SJSA1 (cell line): Measurements from ENCODE around the gene SMURF1. TPM values are rescaled to one million over a fixed set of nuclear protein-coding genes. Genes with fewer than 3 reads are reported as not detected.
"Not testable (repeated sequence)": the region's sequence is repeated elsewhere in the genome, so short reads cannot be mapped to it uniquely, and the experiment has no call there.

ENCODE experiments used
- DNase-seq, 2 experiments: peaks; one replicate each; pipeline ENCODE4 v3.0.0-alpha.2; 2015 to 2020; ENCODE audit warnings: low spot score in 2 of 2, low read depth in 1 of 2
- H3K27ac ChIP-seq: fragments of 250-450 bp; sonication (Bioruptor Pico); 2 replicates; pipeline ENCODE4 v1.5.1; 2020; ENCODE audit warnings: mild to moderate bottlenecking, moderate library complexity
- H3K27me3 ChIP-seq: fragments of 250-450 bp; sonication (Bioruptor Pico); replicated peaks from 2 replicates; pipeline ENCODE4 v1.5.1; 2020; ENCODE audit warnings: mild to moderate bottlenecking, moderate library complexity
- H3K36me3 ChIP-seq: fragments of 250-450 bp; sonication (Bioruptor Pico); 2 replicates; pipeline ENCODE4 v1.5.1; 2020; ENCODE audit warnings: mild to moderate bottlenecking
- H3K4me1 ChIP-seq: fragments of 250-450 bp; sonication (Bioruptor Pico); replicated peaks from 2 replicates; pipeline ENCODE4 v1.6.1; 2021; ENCODE audit warnings: mild to moderate bottlenecking
- H3K4me3 ChIP-seq: fragments of 250-450 bp; sonication (Bioruptor Pico); 2 replicates; pipeline ENCODE4 v1.5.1; 2020; ENCODE audit warnings: mild to moderate bottlenecking
- H3K9me3 ChIP-seq: fragments of 250-450 bp; sonication (Bioruptor Pico); replicated peaks from 2 replicates; pipeline ENCODE4 v1.5.1; 2020; ENCODE audit warnings: mild to moderate bottlenecking
- total RNA-seq: library from RNA; depleted of rRNA; stranded (reverse); fragments of >200 nt; shearing (Covaris generic); gene quantifications from 2 replicates; pipeline ENCODE4 v1.2.3, GENCODE V29; 2014

The SMURF1 gene
- total RNA-seq, 1 experiment from 2014 or later, result 20.3 TPM

DNA sequence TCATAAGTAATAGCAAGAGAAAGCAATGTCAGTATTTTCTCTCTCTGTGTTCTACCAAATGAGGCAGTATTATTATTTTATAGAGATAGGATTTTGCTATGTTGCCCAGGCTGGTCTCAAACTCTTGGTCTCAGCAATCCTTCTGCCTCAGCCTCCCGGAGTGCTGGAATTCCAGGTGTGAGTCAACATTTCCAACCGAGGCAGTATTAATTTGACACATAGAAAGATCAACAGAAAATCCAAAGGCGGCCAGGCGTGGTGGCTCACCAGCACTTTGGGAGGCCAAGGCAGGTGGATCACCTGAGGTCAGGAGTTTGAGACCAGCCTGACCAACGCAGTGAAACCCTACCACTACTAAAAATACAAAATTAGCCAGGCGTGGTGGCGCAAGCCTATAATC is 71.8 kb downstream of the SMURF1 start:
- H3K27me3 ChIP-seq, result no peaks in the 10 kb centered on the region
- no peak overlapping the region for H3K4me3 ChIP-seq
- peaks cover 11% of the 10 kb centered on the region for H3K4me1 ChIP-seq
- no peak overlapping the region for H3K27ac ChIP-seq
- H3K36me3 ChIP-seq, result no peaks in the 10 kb centered on the region
- no peak for DNase-seq
- no peaks in the 10 kb centered on the region for H3K9me3 ChIP-seq

DNA sequence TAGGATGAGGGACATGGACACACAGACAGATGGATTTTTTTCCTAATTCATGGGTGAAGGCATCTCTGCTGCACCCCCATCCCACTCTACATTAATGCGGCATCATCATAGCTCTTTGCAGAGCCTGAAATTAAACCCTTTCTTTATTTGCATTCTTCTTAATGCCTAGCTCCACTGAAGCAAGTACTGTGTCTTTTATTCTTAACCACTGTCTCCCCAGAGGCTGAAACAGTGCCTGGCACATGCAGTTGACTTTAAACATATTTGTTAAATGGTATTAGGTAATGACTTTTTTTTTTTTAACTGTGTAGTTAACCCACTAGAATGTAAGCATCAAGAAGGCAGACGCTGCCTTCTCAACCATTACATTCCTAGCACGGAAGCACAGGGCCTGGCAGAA is 73.5 kb downstream of the SMURF1 start:
- peaks cover 11% of the 10 kb centered on the region for H3K4me1 ChIP-seq
- no peaks in the 10 kb centered on the region for H3K27me3 ChIP-seq
- H3K4me3 ChIP-seq, result no peak overlapping the region
- H3K27ac ChIP-seq, result no peak overlapping the region
- no peaks in the 10 kb centered on the region for H3K36me3 ChIP-seq
- H3K9me3 ChIP-seq, result no peaks in the 10 kb centered on the region
- no peak for DNase-seq

- H3K4me3 ChIP-seq, result no peak overlapping the region
- DNase-seq, result no peak
- H3K4me1 ChIP-seq, result no peaks in the 10 kb centered on the region
- H3K27me3 ChIP-seq, result no peaks in the 10 kb centered on the region; the same call in 1 of the 2 replicates
- no peak overlapping the region for H3K27ac ChIP-seq
- H3K36me3 ChIP-seq, result peaks cover 11% of the 10 kb centered on the region
- H3K9me3 ChIP-seq, result no peaks in the 10 kb centered on the region
Observed at GRCh38 chr7:99061001-99061776, 82.7 kb downstream of the SMURF1 start.

GRCh38 chr7:99054781-99055180 is 89.1 kb downstream of the SMURF1 start:
- Histone ChIP-seq H3K4me3 (no peak overlapping the region), H3K9me3 (no peaks in the 10 kb centered on the region), H3K4me1 (no peaks in the 10 kb centered on the region), H3K27ac (no peak overlapping the region), H3K27me3 (no peaks in the 10 kb centered on the region), H3K36me3 (peaks cover 71% of the 10 kb centered on the region)
- DNase-seq, result no peak

GRCh38 chr7:99050971-99051370 is 92.9 kb downstream of the SMURF1 start:
- Histone ChIP-seq H3K27me3 (no peaks in the 10 kb centered on the region), H3K4me1 (no peaks in the 10 kb centered on the region), H3K36me3 (peaks cover 90% of the 10 kb centered on the region), H3K4me3 (no peak overlapping the region), H3K9me3 (no peaks in the 10 kb centered on the region), H3K27ac (no peak overlapping the region)
- no peak for DNase-seq

- Histone ChIP-seq H3K27me3 (no peaks in the 10 kb centered on the region), H3K4me1 (peaks cover 9% of the 10 kb centered on the region), H3K4me3 (no peak overlapping the region), H3K27ac (no peak overlapping the region), H3K9me3 (no peaks in the 10 kb centered on the region), H3K36me3 (peaks cover 95% of the 10 kb centered on the region)
- DNase-seq, result no peak
Observed at GRCh38 chr7:99047526-99048077, 96.3 kb downstream of the SMURF1 start.

GRCh38 chr7:99046722-99047121 is 97.2 kb downstream of the SMURF1 start:
- Histone ChIP-seq H3K27me3 (no peaks in the 10 kb centered on the region), H3K36me3 (peaks cover 95% of the 10 kb centered on the region), H3K27ac (no peak overlapping the region), H3K4me1 (peaks cover 12% of the 10 kb centered on the region), H3K9me3 (no peaks in the 10 kb centered on the region), H3K4me3 (no peak overlapping the region)
- DNase-seq, result no peak

GRCh38 chr7:99046262-99046661 is 97.6 kb downstream of the SMURF1 start:
- DNase-seq, H3K9me3 ChIP-seq, H3K27me3 ChIP-seq, H3K4me3 ChIP-seq, H3K27ac ChIP-seq: not testable (repeated sequence)
- peaks cover 95% of the 10 kb centered on the region for H3K36me3 ChIP-seq
- peaks cover 12% of the 10 kb centered on the region for H3K4me1 ChIP-seq

GRCh38 chr7:99044858-99045257 is 99.0 kb downstream of the SMURF1 start:
- not testable (repeated sequence) for H3K27me3 ChIP-seq, H3K4me3 ChIP-seq, H3K27ac ChIP-seq, H3K9me3 ChIP-seq, DNase-seq
- peaks cover 23% of the 10 kb centered on the region for H3K4me1 ChIP-seq
- peaks cover 95% of the 10 kb centered on the region for H3K36me3 ChIP-seq

- no peak overlapping the region for H3K27ac ChIP-seq
- H3K9me3 ChIP-seq, result no peaks in the 10 kb centered on the region
- H3K27me3 ChIP-seq, result no peaks in the 10 kb centered on the region
- H3K4me3 ChIP-seq, result no peak overlapping the region
- DNase-seq, result peak in 1 of 2 experiments; percentile 23
- H3K36me3 ChIP-seq, result peaks cover 95% of the 10 kb centered on the region
- peaks cover 23% of the 10 kb centered on the region for H3K4me1 ChIP-seq
Observed at GRCh38 chr7:99042957-99043356, 101.0 kb downstream of the SMURF1 start.

DNA sequence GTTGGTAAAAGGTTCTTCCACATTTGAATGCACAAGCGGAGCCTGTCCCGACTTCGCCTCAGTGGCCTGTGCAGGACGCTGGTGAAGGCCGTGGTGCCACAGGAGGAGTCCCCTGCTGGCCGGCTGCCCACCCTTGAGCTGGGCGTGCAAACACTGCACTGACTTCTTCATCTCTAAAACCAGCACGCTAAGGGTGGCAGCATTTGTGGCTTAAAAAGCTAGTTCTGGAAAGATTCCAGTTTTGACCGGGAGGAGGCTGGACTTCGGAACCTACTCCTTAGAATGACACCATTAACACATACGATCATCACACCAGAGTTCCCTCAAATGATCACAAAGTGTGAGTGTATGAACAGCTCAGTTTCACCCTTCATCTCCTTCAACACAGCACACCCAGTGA is 102.4 kb downstream of the SMURF1 start:
- Histone ChIP-seq H3K4me1 (peaks cover 23% of the 10 kb centered on the region), H3K4me3 (no peak overlapping the region), H3K27ac (no peak overlapping the region), H3K36me3 (peaks cover 97% of the 10 kb centered on the region), H3K9me3 (no peaks in the 10 kb centered on the region), H3K27me3 (no peaks in the 10 kb centered on the region)
- no peak for DNase-seq

DNA sequence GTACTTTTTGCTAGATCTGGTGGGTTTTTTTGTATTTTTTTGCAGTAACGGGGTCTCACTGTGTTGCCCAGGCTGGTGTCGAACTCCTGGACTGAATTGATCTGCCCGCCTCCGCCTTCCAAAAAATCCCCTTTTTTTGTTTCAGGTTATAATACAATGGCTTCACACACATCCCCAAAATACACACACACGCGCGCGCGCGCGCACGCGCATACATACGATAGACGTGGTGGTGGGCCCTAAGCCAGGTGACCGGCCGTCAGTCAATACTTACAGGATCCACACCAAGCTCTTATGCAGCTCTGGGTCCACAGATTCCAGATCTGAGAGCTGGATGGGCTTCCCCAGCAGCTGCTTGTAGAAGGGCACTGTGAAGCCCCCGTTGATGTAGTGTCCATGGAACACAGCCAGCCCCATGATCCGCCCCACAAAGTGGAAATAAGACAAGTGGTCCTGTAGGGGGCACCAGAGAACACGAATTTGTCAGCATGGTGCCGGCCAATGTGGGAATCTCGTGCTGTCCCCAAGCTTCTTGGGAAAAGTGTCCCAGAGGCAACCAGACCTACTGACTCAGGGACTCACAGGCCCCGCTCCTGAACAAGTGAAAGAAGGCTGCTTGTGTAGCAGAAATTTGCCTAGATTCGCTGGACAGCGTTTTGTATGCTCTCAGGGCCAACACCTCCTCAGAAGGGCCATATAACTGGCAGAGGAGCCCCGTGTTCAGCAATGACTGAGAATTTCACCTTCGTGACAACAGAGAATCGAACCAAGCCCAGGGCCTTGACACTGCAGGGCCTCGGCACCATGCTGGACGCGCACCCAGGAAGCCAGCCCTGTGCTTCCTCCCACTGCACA is 103.6 kb downstream of the SMURF1 start:
- Histone ChIP-seq H3K9me3 (no peaks in the 10 kb centered on the region), H3K27me3 (no peaks in the 10 kb centered on the region), H3K36me3 (peaks cover 97% of the 10 kb centered on the region)

DNA sequence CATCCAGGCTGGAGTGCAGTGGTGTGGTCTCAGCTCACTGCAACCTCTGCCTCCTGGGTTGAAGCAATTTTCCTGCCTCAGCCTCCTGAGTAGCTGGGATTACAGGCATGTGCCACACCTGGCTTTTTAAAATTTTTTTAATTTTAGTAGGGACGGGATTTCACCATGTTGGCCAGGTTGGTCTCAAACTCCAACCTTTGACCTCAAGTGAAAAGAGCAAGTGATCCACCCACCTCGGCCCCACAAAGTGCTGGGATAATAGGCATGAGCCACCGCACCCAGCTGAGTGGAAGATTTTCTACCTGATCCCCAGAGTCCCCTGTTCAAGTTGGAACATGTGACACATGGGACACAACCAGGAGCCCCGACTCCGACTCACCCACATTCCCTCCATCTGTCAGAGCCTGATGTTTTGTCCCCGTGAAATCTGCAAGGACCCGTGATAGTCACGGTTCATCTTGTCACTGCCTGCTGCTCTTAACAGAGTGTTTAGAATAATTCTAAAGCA is 104.5 kb downstream of the SMURF1 start:
- no peak for DNase-seq
- Histone ChIP-seq H3K36me3 (peaks cover 97% of the 10 kb centered on the region), H3K4me1 (peaks cover 23% of the 10 kb centered on the region), H3K4me3 (no peak overlapping the region), H3K9me3 (no peaks in the 10 kb centered on the region), H3K27ac (no peak overlapping the region), H3K27me3 (no peaks in the 10 kb centered on the region)

More for the DNA sequence above, 103.6 kb downstream of the SMURF1 start:
- DNase-seq, result peak; percentile 68 to 87
- Histone ChIP-seq H3K4me1 (peaks cover 23% of the 10 kb centered on the region), H3K27ac (no peak overlapping the region; the same call in 1 of the 2 replicates), H3K4me3 (no peak overlapping the region)
